NCI-H460 (cell line): ENCODE measurements around the gene TBC1D30. TPM values are rescaled to one million over a fixed set of nuclear protein-coding genes. Genes with fewer than 3 reads are reported as not detected.

Source experiments
- DNase-seq: peaks from one replicate; pipeline ENCODE4 v3.0.0-alpha.2; 2016; ENCODE audit warnings: low read depth; ENCODE audit errors: extremely low read depth
- total RNA-seq: library from RNA; depleted of rRNA; stranded (reverse); fragments of >200 nt; shearing (Covaris generic); gene quantifications from 2 replicates; pipeline ENCODE4 v1.2.3, GENCODE V29; 2014

The TBC1D30 gene
- total RNA-seq, 1 experiment from 2014 or later, result 6.3 TPM

- peak; percentile 46 for DNase-seq
Measured at GRCh38 chr12:64802180-64802775, 22.2 kb upstream of the TBC1D30 start.

GRCh38 chr12:64806173-64806572, 18.3 kb upstream of the TBC1D30 start:
- DNase-seq, result no peak

GRCh38 chr12:64806593-64807460, 17.6 kb upstream of the TBC1D30 start:
- DNase-seq, result no peak

GRCh38 chr12:64808110-64808509, 16.3 kb upstream of the TBC1D30 start:
- no peak for DNase-seq

- no peak for DNase-seq
Measured at GRCh38 chr12:64810831-64811230, 13.6 kb upstream of the TBC1D30 start.

GRCh38 chr12:64813723-64814122, 10.7 kb upstream of the TBC1D30 start:
- no peak for DNase-seq

- DNase-seq, result no peak
Measured at GRCh38 chr12:64814432-64814831, 10.0 kb upstream of the TBC1D30 start.

- no peak for DNase-seq
Measured at GRCh38 chr12:64819816-64820402, 4.5 kb upstream of the TBC1D30 start.

- DNase-seq, result no peak
Measured at GRCh38 chr12:64820593-64820992, 3.9 kb upstream of the TBC1D30 start.

GRCh38 chr12:64821116-64821630, 3.3 kb upstream of the TBC1D30 start:
- no peak for DNase-seq

- DNase-seq, result no peak
Measured at GRCh38 chr12:64824130-64824499, 332 bp upstream of the TBC1D30 start.

GRCh38 chr12:64825143-64826021, 935 bp downstream of the TBC1D30 start:
- DNase-seq, result no peak

GRCh38 chr12:64826234-64826633, 1.8 kb downstream of the TBC1D30 start:
- no peak for DNase-seq

- DNase-seq, result no peak
Measured at GRCh38 chr12:64828713-64829112, 4.3 kb downstream of the TBC1D30 start.

GRCh38 chr12:64833928-64834327, 9.5 kb downstream of the TBC1D30 start:
- DNase-seq, result no peak

GRCh38 chr12:64835901-64836300, 11.5 kb downstream of the TBC1D30 start:
- DNase-seq, result no peak

GRCh38 chr12:64836856-64837255, 12.4 kb downstream of the TBC1D30 start:
- no peak for DNase-seq

GRCh38 chr12:64837427-64837826, 13.0 kb downstream of the TBC1D30 start:
- DNase-seq, result no peak

- DNase-seq, result no peak
Measured at GRCh38 chr12:64840119-64840518, 15.7 kb downstream of the TBC1D30 start.

- DNase-seq, result no peak
Measured at GRCh38 chr12:64840949-64841717, 16.7 kb downstream of the TBC1D30 start.
